HEK293 (cell line): Measurements from ENCODE around the gene SYS1.

Source experiments
- CTCF ChIA-PET: fragments of 350-600 bp; formaldehyde crosslinking; extraction: SDS; loops from one replicate; lab custom pipeline; 2021; ENCODE audit warnings: antibody characterized with exemption; lab: Yijun Ruan, JAX
- POLR2A ChIA-PET: fragments of 300-600 bp; formaldehyde crosslinking; extraction: SDS; loops from one replicate; lab custom pipeline; 2020; ENCODE audit warnings: antibody characterized with exemption, inconsistent platforms; lab: Yijun Ruan, JAX
- H3K27ac ChIP-seq: fragments of 200-500 bp; sonication (Bioruptor generic); 2 replicates; pipeline ENCODE4 v1.5.1; 2014; ENCODE audit warnings: low read depth, low read length, control low read depth, inconsistent platforms; ENCODE audit errors: extremely low read depth
- H3K36me3 ChIP-seq, 2 experiments: fragments of 200-500 bp in 1 of 2; sonication (Bioruptor generic) in 1 of 2; 1 replicate in 1 of 2; 2 replicates in 1 of 2; pipeline ENCODE4 v1.5.1; 2014 to 2017; ENCODE audit warnings: inconsistent platforms in 2 of 2, low read length in 2 of 2; ENCODE audit not compliant: control insufficient read depth in 2 of 2, insufficient read depth in 1 of 2
- H3K4me1 ChIP-seq: fragments of 200-500 bp; sonication (Bioruptor generic); 2 replicates; pipeline ENCODE4 v1.5.1; 2014; ENCODE audit warnings: mild to moderate bottlenecking, low read length, inconsistent platforms; ENCODE audit not compliant: control insufficient read depth, insufficient read depth
- H3K4me3 ChIP-seq: 2 replicates; pipeline ENCODE4 v1.5.1; 2011; ENCODE audit warnings: low read depth, mild to moderate bottlenecking, control low read depth, low read length, moderate library complexity
- H3K9me3 ChIP-seq: fragments of 200-500 bp; sonication (Bioruptor generic); 2 replicates; pipeline ENCODE4 v1.5.1; 2014; ENCODE audit warnings: low read depth, low read length, inconsistent platforms; ENCODE audit not compliant: control insufficient read depth, insufficient read depth
- CTCF ChIP-seq: fragments of 450-650 bp; formaldehyde crosslinking; IDR thresholded peaks from 2 replicates; pipeline ENCODE4 v1.5.1; 2016; ENCODE audit warnings: missing biosample characterization, missing genetic modification characterization
- EGR2 ChIP-seq: fragments of 450-650 bp; formaldehyde crosslinking; IDR thresholded peaks from 2 replicates; pipeline ENCODE4 v1.5.1; 2016; ENCODE audit warnings: low read depth, missing biosample characterization, missing genetic modification characterization
- SP2 ChIP-seq: fragments of 450-650 bp; formaldehyde crosslinking; IDR thresholded peaks from 2 replicates; pipeline ENCODE4 v1.5.1; 2016; ENCODE audit warnings: missing biosample characterization, missing genetic modification characterization
- ZBTB1 ChIP-seq: fragments of 450-650 bp; formaldehyde crosslinking; IDR thresholded peaks from 2 replicates; pipeline ENCODE4 v1.5.1; 2016; ENCODE audit warnings: missing biosample characterization, missing genetic modification characterization
- ZBTB20 ChIP-seq: fragments of 450-650 bp; formaldehyde crosslinking; IDR thresholded peaks from 2 replicates; pipeline ENCODE4 v1.5.1; 2016; ENCODE audit warnings: missing biosample characterization, missing genetic modification characterization
- ZBTB21 ChIP-seq: fragments of 450-650 bp; formaldehyde crosslinking; IDR thresholded peaks from 2 replicates; pipeline ENCODE4 v1.5.1; 2017; ENCODE audit warnings: missing biosample characterization, missing genetic modification characterization
- ZBTB44 ChIP-seq: fragments of 450-650 bp; IDR thresholded peaks from 2 replicates; pipeline ENCODE4 v1.5.1; 2018; ENCODE audit warnings: missing biosample characterization, mild to moderate bottlenecking, missing genetic modification characterization
- ZEB2 ChIP-seq: fragments of 450-650 bp; formaldehyde crosslinking; IDR thresholded peaks from 2 replicates; pipeline ENCODE4 v1.5.1; 2016; ENCODE audit warnings: missing biosample characterization, missing genetic modification characterization
- ZFHX2 ChIP-seq: fragments of 450-650 bp; formaldehyde crosslinking; conservative IDR thresholded peaks from 2 replicates; pipeline ENCODE4 v1.5.1; 2016; ENCODE audit warnings: missing biosample characterization, missing genetic modification characterization
- ZNF133 ChIP-seq: fragments of 450-650 bp; formaldehyde crosslinking; IDR thresholded peaks from 2 replicates; pipeline ENCODE4 v1.5.1; 2016; ENCODE audit warnings: missing biosample characterization, missing genetic modification characterization
- ZNF169 ChIP-seq: fragments of 450-650 bp; formaldehyde crosslinking; IDR thresholded peaks from 2 replicates; pipeline ENCODE4 v1.5.1; 2016; ENCODE audit warnings: missing biosample characterization, missing genetic modification characterization
- ZNF214 ChIP-seq: fragments of 450-650 bp; formaldehyde crosslinking; IDR thresholded peaks from 2 replicates; pipeline ENCODE4 v1.5.1; 2017; ENCODE audit warnings: missing biosample characterization, mild to moderate bottlenecking, missing genetic modification characterization, borderline replicate concordance
- ZNF302 ChIP-seq: fragments of 450-650 bp; formaldehyde crosslinking; IDR thresholded peaks from 2 replicates; pipeline ENCODE4 v1.5.1; 2016; ENCODE audit warnings: missing biosample characterization, missing genetic modification characterization, low read depth
- ZNF311 ChIP-seq: fragments of 450-650 bp; formaldehyde crosslinking; IDR thresholded peaks from 2 replicates; pipeline ENCODE4 v1.5.1; 2017; ENCODE audit warnings: missing biosample characterization, missing genetic modification characterization, borderline replicate concordance
- ZNF366 ChIP-seq: fragments of 450-650 bp; formaldehyde crosslinking; conservative IDR thresholded peaks from 2 replicates; pipeline ENCODE4 v1.5.1; 2016; ENCODE audit warnings: missing biosample characterization, missing genetic modification characterization
- ZNF37A ChIP-seq: fragments of 450-650 bp; IDR thresholded peaks from 2 replicates; pipeline ENCODE4 v1.5.1; 2018; ENCODE audit warnings: missing biosample characterization, missing genetic modification characterization
- ZNF555 ChIP-seq: fragments of 450-650 bp; formaldehyde crosslinking; conservative IDR thresholded peaks from 2 replicates; pipeline ENCODE4 v1.5.1; 2017; ENCODE audit warnings: missing biosample characterization, mild to moderate bottlenecking, missing genetic modification characterization, inconsistent platforms
- ZNF623 ChIP-seq: fragments of 450-650 bp; formaldehyde crosslinking; IDR thresholded peaks from 2 replicates; pipeline ENCODE4 v1.5.1; 2016; ENCODE audit warnings: missing biosample characterization, missing genetic modification characterization
- ZNF624 ChIP-seq: fragments of 450-650 bp; formaldehyde crosslinking; IDR thresholded peaks from 2 replicates; pipeline ENCODE4 v1.5.1; 2017; ENCODE audit warnings: missing biosample characterization, missing genetic modification characterization
- ZNF626 ChIP-seq: fragments of 450-650 bp; sonication (Bioruptor Pico); formaldehyde crosslinking; IDR thresholded peaks from 2 replicates; pipeline ENCODE4 v1.5.1; 2018; ENCODE audit warnings: missing biosample characterization, missing genetic modification characterization, inconsistent platforms
- ZNF76 ChIP-seq: fragments of 450-650 bp; formaldehyde crosslinking; IDR thresholded peaks from 2 replicates; pipeline ENCODE4; 2016; ENCODE audit warnings: low read depth, missing biosample characterization, missing genetic modification characterization, borderline replicate concordance
- ZNF777 ChIP-seq: fragments of 450-650 bp; formaldehyde crosslinking; IDR thresholded peaks from 2 replicates; pipeline ENCODE4 v1.5.1; 2017; ENCODE audit warnings: missing biosample characterization, missing genetic modification characterization, borderline replicate concordance
- ZNF830 ChIP-seq: fragments of 450-650 bp; IDR thresholded peaks from 2 replicates; pipeline ENCODE4 v1.5.0; 2018; ENCODE audit warnings: missing biosample characterization, missing genetic modification characterization, low read depth, mild to moderate bottlenecking, moderate library complexity
- TF ChIP-seq, protein P1 (sequence below): fragments of 450-650 bp; formaldehyde crosslinking; IDR thresholded peaks from 2 replicates; pipeline ENCODE4 v1.5.1; 2017; ENCODE audit warnings: missing biosample characterization, missing genetic modification characterization

The SYS1 gene

GRCh38 chr20:45407783-45408645 lies 45.1 kb downstream of the SYS1 start, which contains the start of gene DBNDD2:
Gene DBNDD2, plus strand, starts transcription at chr20:45408289. Its CDS starts 179 bp downstream, at chr20:45408468.
- Histone ChIP-seq H3K9me3 (no peaks in the 10 kb centered on the region), H3K4me3 (peak within 1 kb of the TSS; percentile 71), H3K27ac (peak within 1 kb of the TSS; percentile 92), H3K36me3 (peaks cover 0 to 28% of the 10 kb centered on the region in 2 experiments; a peak in 2 of 3 replicates)
- CTCF ChIA-PET = interaction anchor here (1.0 to 2.5 kb wide), 6 partner anchors 8 to 363 kb away, joined by 4 to 18 read pairs (median 6); partner anchors contain the start of genes PIGT and SYS1
- POLR2A ChIA-PET = interaction anchor here (0.5 to 2.2 kb wide), 11 partner anchors 8 to 527 kb away, joined by 3 to 22 read pairs (median 5); partner anchors contain the start of genes PIGT and SYS1
- TF ChIP-seq ZBTB44 (no peak), ZNF777 (tag by site-specific recombination) (no peak), ZNF830 (no peak), ZNF311 (no peak), ZNF37A (tag by site-specific recombination) (no peak), ZBTB1 (no peak), ZNF366 (tag by site-specific recombination) (no peak), ZNF169 (tag by site-specific recombination) (no peak), ZBTB21 (no peak), ZNF133 (no peak), ZBTB20 (tag by site-specific recombination) (peak; percentile 22), ZNF624 (no peak), ZNF626 (tag by site-specific recombination) (no peak), SP2 (peak; percentile 10; the same call in 1 of the 2 replicates), ZEB2 (tag by site-specific recombination) (no peak), ZNF623 (tag by site-specific recombination) (no peak), EGR2 (tag by site-specific recombination) (peak; percentile 71), ZNF555 (no peak), ZNF76 (tag by site-specific recombination) (no peak), ZNF214 (tag by site-specific recombination) (no peak), CTCF (tag by site-specific recombination) (no peak), ZNF302 (tag by site-specific recombination) (no peak), ZFHX2 (tag by site-specific recombination) (peak; percentile 81)
- TF ChIP-seq, protein P1, sequence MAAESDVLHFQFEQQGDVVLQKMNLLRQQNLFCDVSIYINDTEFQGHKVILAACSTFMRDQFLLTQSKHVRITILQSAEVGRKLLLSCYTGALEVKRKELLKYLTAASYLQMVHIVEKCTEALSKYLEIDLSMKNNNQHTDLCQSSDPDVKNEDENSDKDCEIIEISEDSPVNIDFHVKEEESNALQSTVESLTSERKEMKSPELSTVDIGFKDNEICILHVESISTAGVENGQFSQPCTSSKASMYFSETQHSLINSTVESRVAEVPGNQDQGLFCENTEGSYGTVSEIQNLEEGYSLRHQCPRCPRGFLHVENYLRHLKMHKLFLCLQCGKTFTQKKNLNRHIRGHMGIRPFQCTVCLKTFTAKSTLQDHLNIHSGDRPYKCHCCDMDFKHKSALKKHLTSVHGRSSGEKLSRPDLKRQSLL (tag by site-specific recombination) = no peak
- TF ChIP-seq, all 188 proteins: peak for 4
- H3K4me1 ChIP-seq = peaks cover 10% of the 10 kb centered on the region
